B cell (primary cell): ENCODE data around the gene SERPINE2. TPM values are rescaled to one million over a fixed set of nuclear protein-coding genes. Genes with fewer than 3 reads are reported as not detected.

Experiments
- ATAC-seq: fragments of 200-7000 bp; cut with Tn5 transposase; one replicate; pipeline ENCODE4 v1.10.0; 2021; ENCODE audit warnings: low read depth, mild to moderate bottlenecking, moderate number of reproducible peaks, moderate library complexity
- CTCF ChIA-PET: fragments of 350-600 bp; sonication (Branson Sonifier 250); formaldehyde crosslinking; loops from one replicate; lab custom pipeline; 2021; ENCODE audit warnings: antibody characterized with exemption, inconsistent platforms; lab: Charles Lee
- POLR2A ChIA-PET: fragments of 350-600 bp; sonication (Branson Sonifier 250); formaldehyde crosslinking; loops from one replicate; lab custom pipeline; 2021; ENCODE audit warnings: antibody characterized with exemption; lab: Charles Lee
- DNase-seq: peaks from one replicate; pipeline ENCODE4 v3.0.0; 2013
- H2AFZ ChIP-seq: 2 replicates; pipeline ENCODE4 v1.6.1; 2012; ENCODE audit warnings: mild to moderate bottlenecking, low read depth, low read length; ENCODE audit not compliant: insufficient read depth, poor library complexity, severe bottlenecking
- H3K27ac ChIP-seq, 2 donors: 1 replicate in 1 of 2; 2 replicates in 1 of 2; pipeline ENCODE4 v1.5.1; 2012 to 2013; ENCODE audit warnings: low read length in 2 of 2, mild to moderate bottlenecking in 2 of 2, moderate library complexity in 1 of 2
- H3K27me3 ChIP-seq, 4 experiments: fragments of 200-600 bp in 1 of 4; sonication (generic) in 1 of 4; replicated peaks in 1 of 4; 1 replicate in 2 of 4; 2 replicates in 2 of 4; pipeline versions ENCODE4 v1.6.1 to v1.7.0; 2013 to 2016; ENCODE audit warnings: low read length in 3 of 4, mild to moderate bottlenecking in 2 of 4, mixed read lengths in 1 of 4, moderate library complexity in 1 of 4; ENCODE audit not compliant: insufficient read depth in 4 of 4, control insufficient read depth in 3 of 4; ENCODE audit errors: control extremely low read depth in 1 of 4
- H3K36me3 ChIP-seq, 2 experiments: replicated peaks in 1 of 2; 1 replicate in 1 of 2; 2 replicates in 1 of 2; pipeline versions ENCODE4 v1.6.1 to v1.7.1; 2013; ENCODE audit warnings: low read length in 1 of 2; ENCODE audit not compliant: insufficient read depth in 2 of 2, control insufficient read depth in 1 of 2; ENCODE audit errors: control extremely low read depth in 1 of 2, extremely low read depth in 1 of 2
- H3K4me1 ChIP-seq, 2 donors: fragments of 200-600 bp in 1 of 2; sonication (generic) in 1 of 2; 1 replicate in 1 of 2; 2 replicates in 1 of 2; pipeline versions ENCODE4 v1.5.1 to v1.6.1; 2013 to 2017; ENCODE audit warnings: low read length in 2 of 2; ENCODE audit not compliant: control insufficient read depth in 2 of 2, insufficient read depth in 2 of 2
- H3K4me2 ChIP-seq: replicated peaks from 2 replicates; pipeline ENCODE3; 2012; ENCODE audit warnings: mild to moderate bottlenecking, low read depth, low read length; ENCODE audit not compliant: poor library complexity, severe bottlenecking
- H3K4me3 ChIP-seq, 5 experiments: fragments of 200-600 bp in 1 of 5; sonication (generic) in 1 of 5; 1 replicate in 3 of 5; 2 replicates in 2 of 5; pipeline versions ENCODE4 v1.5.1 to v1.7.0; 2011 to 2016; ENCODE audit warnings: low read length in 4 of 5, mild to moderate bottlenecking in 4 of 5, low read depth in 2 of 5, control low read depth in 1 of 5, moderate library complexity in 1 of 5; ENCODE audit not compliant: insufficient read depth in 1 of 5; ENCODE audit errors: control extremely low read depth in 1 of 5, extremely low read depth in 1 of 5
- H3K79me2 ChIP-seq: fragments of 200-600 bp; sonication (generic); one replicate; pipeline ENCODE4 v1.6.0; 2016; ENCODE audit warnings: low read length; ENCODE audit not compliant: control insufficient read depth, insufficient read depth
- H3K9ac ChIP-seq: fragments of 200-600 bp; sonication (generic); 2 replicates; pipeline ENCODE4 v1.6.1; 2017; ENCODE audit warnings: mild to moderate bottlenecking, low read length, moderate library complexity
- H3K9me3 ChIP-seq, 3 donors: one replicate each; pipeline versions ENCODE4 v1.6.1 to v1.7.1; 2013; ENCODE audit warnings: low read length in 2 of 3; ENCODE audit not compliant: control insufficient read depth in 2 of 3, insufficient read depth in 1 of 3; ENCODE audit errors: control extremely low read depth in 1 of 3
- H4K20me1 ChIP-seq: 2 replicates; pipeline ENCODE4 v1.6.0; 2012; ENCODE audit warnings: mild to moderate bottlenecking, low read length; ENCODE audit not compliant: insufficient read depth, control insufficient read depth, poor library complexity, severe bottlenecking
- H3K27ac Mint-ChIP-seq: one replicate; pipeline ENCODE4 v1.8.0; 2021; ENCODE audit warnings: mixed read lengths
- H3K27me3 Mint-ChIP-seq: one replicate; pipeline ENCODE4 v1.8.0; 2021; ENCODE audit warnings: mixed read lengths
- H3K4me1 Mint-ChIP-seq: one replicate; pipeline ENCODE4 v1.8.0; 2021; ENCODE audit warnings: mixed read lengths
- H3K4me3 Mint-ChIP-seq: one replicate; pipeline ENCODE4 v1.8.0; 2021; ENCODE audit warnings: mixed read lengths
- H3K9me3 Mint-ChIP-seq: one replicate; pipeline ENCODE4 v1.8.0; 2022; ENCODE audit warnings: mixed read lengths; ENCODE audit not compliant: insufficient read depth
- EZH2 ChIP-seq: IDR thresholded peaks from 2 replicates; pipeline ENCODE4 v1.6.1; 2012; ENCODE audit warnings: borderline replicate concordance, low read depth, mild to moderate bottlenecking, moderate library complexity, low read length; ENCODE audit not compliant: insufficient read depth, poor library complexity, severe bottlenecking
- WGBS: methylation state at CpG from one replicate; pipeline ENCODE4 v1.1.5; 2013; ENCODE audit warnings: missing lambda C conversion rate; ENCODE audit not compliant: insufficient coverage; 5-methylcytosine and 5-hydroxymethylcytosine counted together
- intact Hi-C: fragments of 100-400 bp; cut with micrococcal nuclease; formaldehyde crosslinking; loops from one replicate; pipeline ENCODE4 v1.10.0; 2022
- polyA plus RNA-seq: library from polyadenylated mRNA; depleted of rRNA; stranded (reverse); fragments of >200 nt; gene quantifications from 2 replicates; pipeline ENCODE4 v1.2.3, GENCODE V29; 2012
- total RNA-seq, 2 donors: library from RNA; stranded (reverse); fragments of 120-200 nt in 1 of 2; gene quantifications; 1 replicate in 1 of 2; 2 replicates in 1 of 2; pipeline versions ENCODE4 v1.2.3 to v1.2.4, GENCODE V29; 2013 to 2022
- TF ChIP-seq, protein P1 (sequence below): fragments of 200-600 bp; IDR thresholded peaks from one replicate; pipeline ENCODE4 v1.8.0; 2022; ENCODE audit warnings: antibody characterized with exemption, mild to moderate bottlenecking

SERPINE2 gene
- total and polyA plus RNA-seq, 2 donors (not counting 1 experiment from before 2014, with no cell fraction given), result 0.45 to 1.8 TPM

DNA sequence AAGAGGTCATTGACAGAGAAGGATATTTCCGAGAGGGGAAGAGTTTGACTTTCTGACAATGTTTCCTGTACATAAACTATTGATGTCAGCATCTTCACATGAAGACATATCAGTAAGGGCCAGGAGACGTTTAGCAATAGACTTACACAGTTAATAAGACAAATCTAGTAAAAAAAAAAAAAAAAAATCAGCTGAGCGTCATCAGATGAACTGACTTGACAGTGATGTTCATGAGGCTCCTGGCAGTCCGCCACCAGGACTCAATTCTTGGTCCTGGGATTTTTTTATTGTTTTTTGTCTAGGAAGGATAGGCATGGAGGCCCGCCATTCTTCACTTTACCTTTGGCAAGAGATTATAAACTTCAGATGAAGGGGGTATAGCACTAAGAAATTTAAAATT lies 67.4 kb downstream of the SERPINE2 start:
- Histone ChIP-seq H3K27me3 (no peaks in the 10 kb centered on the region), H3K4me2 (no peak overlapping the region), H3K79me2 (no peaks in the 10 kb centered on the region), H3K9me3 (no peaks in the 10 kb centered on the region), H3K27ac (no peak overlapping the region), H2AFZ (no peak overlapping the region), H4K20me1 (no peaks in the 10 kb centered on the region), H3K9ac (no peak overlapping the region), H3K4me3 (no peak overlapping the region), H3K36me3 (peaks cover 3 to 20% of the 10 kb centered on the region in 2 experiments), H3K4me1 (peaks cover 0 to 3% of the 10 kb centered on the region in 2 donors)
- intact Hi-C loops, result loop anchor here (2.0 to 10.0 kb wide), 3 partner anchors 21 to 477 kb away; no protein-coding TSS in a partner anchor
- CTCF ChIA-PET, result interaction anchor here (0.7 to 10.7 kb wide), 16 partner anchors 8 to 1280 kb away, joined by 3 to 211 read pairs (median 8); no protein-coding TSS in a partner anchor
- POLR2A ChIA-PET, result no interaction called here
- no CpG with 5 or more reads among the region's 5 CpGs for WGBS
- no peak for DNase-seq
- no peak overlapping the region for H3K27ac Mint-ChIP-seq
- H3K4me1 Mint-ChIP-seq, result peaks cover 3% of the 10 kb centered on the region
- no peaks in the 10 kb centered on the region for H3K27me3 Mint-ChIP-seq
- TF ChIP-seq, protein P1, sequence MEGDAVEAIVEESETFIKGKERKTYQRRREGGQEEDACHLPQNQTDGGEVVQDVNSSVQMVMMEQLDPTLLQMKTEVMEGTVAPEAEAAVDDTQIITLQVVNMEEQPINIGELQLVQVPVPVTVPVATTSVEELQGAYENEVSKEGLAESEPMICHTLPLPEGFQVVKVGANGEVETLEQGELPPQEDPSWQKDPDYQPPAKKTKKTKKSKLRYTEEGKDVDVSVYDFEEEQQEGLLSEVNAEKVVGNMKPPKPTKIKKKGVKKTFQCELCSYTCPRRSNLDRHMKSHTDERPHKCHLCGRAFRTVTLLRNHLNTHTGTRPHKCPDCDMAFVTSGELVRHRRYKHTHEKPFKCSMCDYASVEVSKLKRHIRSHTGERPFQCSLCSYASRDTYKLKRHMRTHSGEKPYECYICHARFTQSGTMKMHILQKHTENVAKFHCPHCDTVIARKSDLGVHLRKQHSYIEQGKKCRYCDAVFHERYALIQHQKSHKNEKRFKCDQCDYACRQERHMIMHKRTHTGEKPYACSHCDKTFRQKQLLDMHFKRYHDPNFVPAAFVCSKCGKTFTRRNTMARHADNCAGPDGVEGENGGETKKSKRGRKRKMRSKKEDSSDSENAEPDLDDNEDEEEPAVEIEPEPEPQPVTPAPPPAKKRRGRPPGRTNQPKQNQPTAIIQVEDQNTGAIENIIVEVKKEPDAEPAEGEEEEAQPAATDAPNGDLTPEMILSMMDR, result no peak
- no peak for TF ChIP-seq EZH2
- H3K4me3 Mint-ChIP-seq, result no peak overlapping the region
- no peak for ATAC-seq
- H3K9me3 Mint-ChIP-seq, result no peaks in the 10 kb centered on the region

DNA sequence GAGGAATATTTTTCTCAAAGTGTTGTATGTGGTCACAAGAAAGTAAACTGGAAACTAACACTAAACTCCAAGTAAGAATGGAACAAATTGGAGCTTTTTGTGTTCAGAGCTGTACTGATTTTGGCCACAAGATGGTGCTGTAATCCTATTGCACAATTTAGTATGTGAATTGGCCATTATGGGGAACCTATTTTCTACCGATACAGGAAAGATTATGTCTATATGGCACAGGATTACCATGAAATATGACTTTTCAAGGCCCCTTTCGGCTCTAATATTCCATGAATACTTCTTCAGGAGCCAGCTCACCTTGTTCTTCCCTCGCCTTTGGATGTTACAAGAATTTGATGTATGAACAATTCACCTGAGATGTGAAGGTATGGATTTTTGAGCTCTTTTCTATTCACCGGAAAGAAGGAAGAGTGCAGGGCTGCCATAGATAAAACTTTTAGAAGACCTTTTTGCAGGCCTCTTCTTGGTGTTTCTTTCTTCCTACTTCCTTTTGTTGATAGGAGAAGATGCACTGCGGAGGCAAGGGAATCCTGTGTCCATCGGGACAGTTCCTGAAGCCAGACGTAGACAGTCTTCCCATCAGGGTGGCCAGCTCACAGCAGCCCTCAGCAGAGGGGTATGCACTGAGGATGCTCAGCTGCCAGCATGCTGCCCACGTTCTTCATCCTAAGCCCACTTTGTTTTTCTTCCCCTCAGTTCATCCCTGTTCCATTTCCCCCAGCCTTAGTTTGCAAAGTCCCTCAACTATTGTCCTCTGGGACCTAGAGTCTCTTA lies 68.5 kb downstream of the SERPINE2 start:
- Histone ChIP-seq H3K79me2 (no peaks in the 10 kb centered on the region), H3K27ac (no peak overlapping the region), H4K20me1 (no peaks in the 10 kb centered on the region), H3K4me1 (peaks cover 0 to 3% of the 10 kb centered on the region in 2 donors), H3K4me2 (no peak overlapping the region), H3K4me3 (no peak overlapping the region), H3K9me3 (no peaks in the 10 kb centered on the region), H3K27me3 (no peaks in the 10 kb centered on the region), H2AFZ (peak overlapping the region; percentile 16), H3K9ac (no peak overlapping the region), H3K36me3 (peaks cover 3 to 30% of the 10 kb centered on the region in 2 experiments)
- ATAC-seq (no peak), DNase-seq (peak; percentile 76)
- no peak for TF ChIP-seq EZH2
- TF ChIP-seq, protein P1, result peak; percentile 94
- POLR2A ChIA-PET, result no interaction called here
- Mint-ChIP-seq H3K27me3 (no peaks in the 10 kb centered on the region), H3K9me3 (no peaks in the 10 kb centered on the region), H3K4me1 (peaks cover 5% of the 10 kb centered on the region), H3K4me3 (no peak overlapping the region), H3K27ac (no peak overlapping the region)
- CTCF ChIA-PET, result interaction anchor here (0.6 to 10.7 kb wide), 60 partner anchors 8 to 1109 kb away, joined by 3 to 211 read pairs (median 4); partner anchors contain the start of genes AP1S3 and MRPL44
- WGBS, result 100% methylated on average over 5 of the region's 8 CpGs
- intact Hi-C loops, result loop anchor here (2.0 to 10.0 kb wide), 3 partner anchors 22 to 478 kb away; no protein-coding TSS in a partner anchor
